HG03469 (cell line): ENCODE data around the gene WFIKKN1.

ENCODE experiments used
- ATAC-seq: cut with Tn5 transposase; IDR thresholded peaks from one replicate; pipeline ENCODE4 v1.9.1; 2021; ENCODE audit warnings: mild to moderate bottlenecking, moderate library complexity, moderate number of reproducible peaks; ENCODE audit not compliant: unreplicated experiment

WFIKKN1 gene

DNA sequence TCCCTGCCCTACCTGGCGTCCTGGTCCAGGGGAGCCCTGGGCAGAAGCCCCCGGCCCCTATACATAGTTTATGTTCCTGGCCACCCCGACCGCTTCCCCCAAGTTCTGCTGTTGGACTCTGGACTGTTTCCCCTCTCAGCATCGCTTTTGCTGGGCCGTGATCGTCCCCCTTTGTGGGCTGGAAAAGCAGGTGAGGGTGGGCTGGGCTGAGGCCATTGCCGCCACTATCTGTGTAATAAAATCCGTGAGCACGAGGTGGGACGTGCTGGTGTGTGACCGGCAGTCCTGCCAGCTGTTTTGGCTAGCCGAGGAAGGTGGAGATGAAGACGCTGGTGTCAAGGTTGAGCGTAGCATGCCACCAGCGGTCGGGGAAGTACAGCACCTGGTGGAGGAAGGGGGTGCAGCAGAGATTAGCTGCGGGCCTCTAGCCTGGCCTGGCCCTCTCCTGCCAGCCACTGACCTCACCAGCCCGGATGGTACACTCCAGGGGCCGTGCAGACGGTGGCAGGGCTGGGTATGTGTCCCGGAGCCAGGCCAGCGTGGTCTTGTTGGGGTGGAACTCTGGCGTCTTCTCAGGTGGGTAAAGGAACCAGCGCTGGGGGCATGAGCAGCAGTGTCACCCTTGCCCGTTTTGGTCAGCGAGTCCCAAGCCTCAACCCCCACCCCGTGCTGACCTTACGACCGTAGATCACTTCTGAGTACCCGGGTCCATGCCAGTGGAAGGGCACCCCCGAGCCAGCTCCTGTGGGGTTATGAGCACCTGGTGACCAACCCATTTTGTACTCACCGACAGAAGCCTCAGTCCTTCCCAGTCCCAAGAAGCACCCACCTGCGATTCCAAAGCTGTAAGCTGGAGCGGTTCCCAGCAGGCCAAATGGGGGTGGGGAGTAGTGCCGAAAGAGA is 52.0 kb downstream of the WFIKKN1 start:
- no peak for ATAC-seq

- ATAC-seq, result no peak
These were observed 52.7 kb downstream of the WFIKKN1 start for GRCh38 chr16:683396-684070.
